ENCODE data around the gene C3orf18. TPM values are rescaled to one million over a fixed set of nuclear protein-coding genes. Genes with fewer than 3 reads are reported as not detected.

C3orf18 gene
- polyA plus RNA-seq, 1 donor from 2014 or later: 39.9 TPM

GRCh38 chr3:50604110-50604621, 36.6 kb upstream of the C3orf18 start:
- no peaks in the 10 kb centered on the region for H3K9me2 ChIP-seq (ENCODE audit: insufficient read depth, low read length)
- no peaks in the 10 kb centered on the region for H3K27me3 ChIP-seq (ENCODE audit: insufficient read depth, low read depth, low read length)
- H2AFZ ChIP-seq (ENCODE audit: low read depth, low read length): no peak overlapping the region
- no peak overlapping the region for H3K4me2 ChIP-seq (ENCODE audit: low read length)
- H3K27ac ChIP-seq (ENCODE audit: low read length): no peak overlapping the region
- H3K4me3 ChIP-seq (ENCODE audit: low read length): no peak overlapping the region
- H3K36me3 ChIP-seq (ENCODE audit: insufficient read depth, low read length): no peaks in the 10 kb centered on the region
- H3K9ac ChIP-seq (ENCODE audit: low read length): no peak overlapping the region
- H3K9me3 ChIP-seq (ENCODE audit: low read length): no peaks in the 10 kb centered on the region
- no peak for TF ChIP-seq RAD21 (conservative IDR thresholded peaks at IDR 0.05)
- TF ChIP-seq MXI1 (conservative IDR thresholded peaks at IDR 0.05; ENCODE audit: poor library complexity, severe bottlenecking): no peak
- TF ChIP-seq POLR2AphosphoS5 (IDR thresholded peaks at IDR 0.05): no peak
- H4K20me1 ChIP-seq (ENCODE audit: insufficient read depth): no peaks in the 10 kb centered on the region
- H3F3A ChIP-seq (ENCODE audit: insufficient read depth, low read length, poor library complexity, severe bottlenecking): no peaks in the 10 kb centered on the region
- no peaks in the 10 kb centered on the region for H3K79me2 ChIP-seq (replicated peaks; ENCODE audit: insufficient read depth, low read length)

DNA sequence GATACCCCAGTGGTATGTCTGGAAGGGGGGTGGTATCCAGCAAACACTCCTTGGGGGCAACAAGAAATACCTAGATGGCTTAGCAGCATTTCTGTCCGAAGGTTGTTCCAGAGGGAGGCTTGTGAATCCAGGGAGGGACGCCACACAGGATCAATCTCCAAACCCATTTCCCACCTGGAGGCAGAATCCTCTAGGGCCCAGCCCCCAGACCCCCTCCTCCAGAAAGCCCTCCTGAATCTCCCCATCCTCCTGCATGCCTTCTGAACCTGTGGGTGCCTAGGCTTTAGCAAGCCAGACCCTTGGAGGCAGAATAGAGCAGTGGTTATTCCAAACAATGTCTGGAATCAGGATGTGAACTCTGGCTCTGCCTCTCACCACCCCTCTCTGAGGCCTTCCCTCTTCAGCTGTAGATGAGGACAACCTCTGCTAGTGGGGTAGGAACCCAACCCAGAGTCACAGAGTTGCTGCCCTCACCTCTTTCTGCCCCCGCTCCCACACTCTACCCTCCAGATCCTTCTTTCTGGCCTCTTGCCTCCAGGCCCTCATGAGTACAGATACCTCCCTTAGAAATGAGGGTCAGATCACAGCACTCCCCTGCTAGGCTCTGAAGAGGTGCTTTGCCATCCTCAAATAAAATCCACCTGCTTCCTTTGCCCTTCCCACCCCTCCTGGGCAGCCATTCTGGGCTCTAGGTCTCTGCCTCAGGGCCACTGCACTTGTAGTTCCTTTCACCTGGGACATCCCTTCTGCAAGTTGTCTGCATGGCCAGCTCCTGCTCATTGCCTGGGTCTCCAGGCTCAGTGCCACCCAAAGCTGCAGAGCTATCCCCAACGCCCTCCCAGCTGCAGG, 35.9 kb upstream of the C3orf18 start:
- no peaks in the 10 kb centered on the region for H3K79me2 ChIP-seq (replicated peaks; ENCODE audit: insufficient read depth, low read length)
- H2AFZ ChIP-seq (ENCODE audit: low read depth, low read length): no peak overlapping the region
- no peaks in the 10 kb centered on the region for H3K27me3 ChIP-seq (ENCODE audit: insufficient read depth, low read depth, low read length)
- H3K9me2 ChIP-seq (ENCODE audit: insufficient read depth, low read length): no peaks in the 10 kb centered on the region
- H3K27ac ChIP-seq (ENCODE audit: low read length): no peak overlapping the region
- H3K4me2 ChIP-seq (ENCODE audit: low read length): no peak overlapping the region
- H4K20me1 ChIP-seq (ENCODE audit: insufficient read depth): no peaks in the 10 kb centered on the region
- H3F3A ChIP-seq (ENCODE audit: insufficient read depth, low read length, poor library complexity, severe bottlenecking): no peaks in the 10 kb centered on the region
- H3K9me3 ChIP-seq (ENCODE audit: low read length): no peaks in the 10 kb centered on the region
- no peak overlapping the region for H3K9ac ChIP-seq (ENCODE audit: low read length)
- H3K4me3 ChIP-seq (ENCODE audit: low read length): no peak overlapping the region
- H3K36me3 ChIP-seq (ENCODE audit: insufficient read depth, low read length): no peaks in the 10 kb centered on the region
- no peak for TF ChIP-seq SMC3 (conservative IDR thresholded peaks at IDR 0.05; ENCODE audit: poor library complexity)
- TF ChIP-seq EP300 (conservative IDR thresholded peaks at IDR 0.05; ENCODE audit: poor library complexity, severe bottlenecking): no peak
- TF ChIP-seq MXI1 (conservative IDR thresholded peaks at IDR 0.05; ENCODE audit: poor library complexity, severe bottlenecking): no peak
- no peak for TF ChIP-seq POLR2AphosphoS5 (IDR thresholded peaks at IDR 0.05)
- no peak for TF ChIP-seq RAD21 (conservative IDR thresholded peaks at IDR 0.05)

DNA sequence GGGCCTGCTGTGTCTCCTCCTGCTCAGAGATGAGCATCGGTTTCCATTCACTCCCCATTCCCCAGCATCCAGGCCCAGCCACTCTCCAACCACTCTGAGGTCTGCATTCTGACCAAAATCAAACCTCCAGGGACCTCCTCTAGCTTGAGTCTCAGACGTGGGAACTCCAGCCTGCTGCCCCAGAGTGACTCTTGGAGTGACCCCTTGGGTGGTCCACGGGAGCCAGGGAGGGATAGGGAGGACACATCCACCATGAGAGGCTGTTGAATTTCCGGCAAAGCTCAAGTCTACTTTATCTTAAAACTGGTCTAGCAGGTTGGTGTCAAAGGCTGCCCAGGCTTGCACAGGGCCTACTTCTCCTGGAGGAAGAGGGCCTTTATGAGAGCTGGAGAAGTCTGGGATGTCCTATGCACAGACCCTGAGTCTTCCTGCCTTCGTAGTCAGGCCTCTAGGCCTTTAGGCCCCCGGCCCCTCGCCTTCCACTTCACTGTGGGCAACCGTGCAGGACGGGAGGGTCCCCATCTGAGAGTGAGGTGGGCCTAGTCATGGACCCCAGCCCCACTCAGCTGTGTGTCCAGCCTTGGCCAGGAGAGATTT, 35.1 kb upstream of the C3orf18 start:
- no peaks in the 10 kb centered on the region for H3K36me3 ChIP-seq (ENCODE audit: insufficient read depth, low read length)
- no peaks in the 10 kb centered on the region for H3F3A ChIP-seq (ENCODE audit: insufficient read depth, low read length, poor library complexity, severe bottlenecking)
- no peaks in the 10 kb centered on the region for H3K27me3 ChIP-seq (ENCODE audit: insufficient read depth, low read depth, low read length)
- no peaks in the 10 kb centered on the region for H3K9me3 ChIP-seq (ENCODE audit: low read length)
- H3K9me2 ChIP-seq (ENCODE audit: insufficient read depth, low read length): no peaks in the 10 kb centered on the region
- no peak overlapping the region for H3K4me2 ChIP-seq (ENCODE audit: low read length)
- no peak overlapping the region for H2AFZ ChIP-seq (ENCODE audit: low read depth, low read length)
- H3K4me3 ChIP-seq (ENCODE audit: low read length): no peak overlapping the region
- no peaks in the 10 kb centered on the region for H3K79me2 ChIP-seq (replicated peaks; ENCODE audit: insufficient read depth, low read length)
- no peak overlapping the region for H3K9ac ChIP-seq (ENCODE audit: low read length)
- no peak overlapping the region for H3K27ac ChIP-seq (ENCODE audit: low read length)
- TF ChIP-seq RAD21 (conservative IDR thresholded peaks at IDR 0.05) (no peak), POLR2AphosphoS5 (IDR thresholded peaks at IDR 0.05) (no peak), TAF1 (IDR thresholded peaks at IDR 0.05; ENCODE audit: low read depth) (no peak), MXI1 (conservative IDR thresholded peaks at IDR 0.05; ENCODE audit: poor library complexity, severe bottlenecking) (no peak), CTCF (IDR thresholded peaks at IDR 0.05; ENCODE audit: poor library complexity, severe bottlenecking) (no peak), EZH2 (IDR thresholded peaks at IDR 0.05; ENCODE audit: borderline replicate concordance, insufficient read depth, low read length, poor library complexity, severe bottlenecking) (no peak), SMC3 (conservative IDR thresholded peaks at IDR 0.05; ENCODE audit: poor library complexity) (no peak), EP300 (conservative IDR thresholded peaks at IDR 0.05; ENCODE audit: poor library complexity, severe bottlenecking) (no peak)
- TF ChIP-seq, protein P1, sequence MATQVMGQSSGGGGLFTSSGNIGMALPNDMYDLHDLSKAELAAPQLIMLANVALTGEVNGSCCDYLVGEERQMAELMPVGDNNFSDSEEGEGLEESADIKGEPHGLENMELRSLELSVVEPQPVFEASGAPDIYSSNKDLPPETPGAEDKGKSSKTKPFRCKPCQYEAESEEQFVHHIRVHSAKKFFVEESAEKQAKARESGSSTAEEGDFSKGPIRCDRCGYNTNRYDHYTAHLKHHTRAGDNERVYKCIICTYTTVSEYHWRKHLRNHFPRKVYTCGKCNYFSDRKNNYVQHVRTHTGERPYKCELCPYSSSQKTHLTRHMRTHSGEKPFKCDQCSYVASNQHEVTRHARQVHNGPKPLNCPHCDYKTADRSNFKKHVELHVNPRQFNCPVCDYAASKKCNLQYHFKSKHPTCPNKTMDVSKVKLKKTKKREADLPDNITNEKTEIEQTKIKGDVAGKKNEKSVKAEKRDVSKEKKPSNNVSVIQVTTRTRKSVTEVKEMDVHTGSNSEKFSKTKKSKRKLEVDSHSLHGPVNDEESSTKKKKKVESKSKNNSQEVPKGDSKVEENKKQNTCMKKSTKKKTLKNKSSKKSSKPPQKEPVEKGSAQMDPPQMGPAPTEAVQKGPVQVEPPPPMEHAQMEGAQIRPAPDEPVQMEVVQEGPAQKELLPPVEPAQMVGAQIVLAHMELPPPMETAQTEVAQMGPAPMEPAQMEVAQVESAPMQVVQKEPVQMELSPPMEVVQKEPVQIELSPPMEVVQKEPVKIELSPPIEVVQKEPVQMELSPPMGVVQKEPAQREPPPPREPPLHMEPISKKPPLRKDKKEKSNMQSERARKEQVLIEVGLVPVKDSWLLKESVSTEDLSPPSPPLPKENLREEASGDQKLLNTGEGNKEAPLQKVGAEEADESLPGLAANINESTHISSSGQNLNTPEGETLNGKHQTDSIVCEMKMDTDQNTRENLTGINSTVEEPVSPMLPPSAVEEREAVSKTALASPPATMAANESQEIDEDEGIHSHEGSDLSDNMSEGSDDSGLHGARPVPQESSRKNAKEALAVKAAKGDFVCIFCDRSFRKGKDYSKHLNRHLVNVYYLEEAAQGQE (IDR thresholded peaks at IDR 0.05; ENCODE audit: borderline replicate concordance): no peak
- H4K20me1 ChIP-seq (ENCODE audit: insufficient read depth): no peaks in the 10 kb centered on the region

Data from neural cell (in vitro differentiated cells).